SHP77 (cell line): ENCODE results near the gene TIMM22.
"Not testable (repeated sequence)": the region's sequence is repeated elsewhere in the genome, so short reads cannot be mapped to it uniquely, and the experiment has no call there.

Experiments
- DNase-seq, 2 experiments: peaks; one replicate each; lab custom pipeline; 2025; lab: John Stamatoyannopoulos, UW

Gene TIMM22

DNA sequence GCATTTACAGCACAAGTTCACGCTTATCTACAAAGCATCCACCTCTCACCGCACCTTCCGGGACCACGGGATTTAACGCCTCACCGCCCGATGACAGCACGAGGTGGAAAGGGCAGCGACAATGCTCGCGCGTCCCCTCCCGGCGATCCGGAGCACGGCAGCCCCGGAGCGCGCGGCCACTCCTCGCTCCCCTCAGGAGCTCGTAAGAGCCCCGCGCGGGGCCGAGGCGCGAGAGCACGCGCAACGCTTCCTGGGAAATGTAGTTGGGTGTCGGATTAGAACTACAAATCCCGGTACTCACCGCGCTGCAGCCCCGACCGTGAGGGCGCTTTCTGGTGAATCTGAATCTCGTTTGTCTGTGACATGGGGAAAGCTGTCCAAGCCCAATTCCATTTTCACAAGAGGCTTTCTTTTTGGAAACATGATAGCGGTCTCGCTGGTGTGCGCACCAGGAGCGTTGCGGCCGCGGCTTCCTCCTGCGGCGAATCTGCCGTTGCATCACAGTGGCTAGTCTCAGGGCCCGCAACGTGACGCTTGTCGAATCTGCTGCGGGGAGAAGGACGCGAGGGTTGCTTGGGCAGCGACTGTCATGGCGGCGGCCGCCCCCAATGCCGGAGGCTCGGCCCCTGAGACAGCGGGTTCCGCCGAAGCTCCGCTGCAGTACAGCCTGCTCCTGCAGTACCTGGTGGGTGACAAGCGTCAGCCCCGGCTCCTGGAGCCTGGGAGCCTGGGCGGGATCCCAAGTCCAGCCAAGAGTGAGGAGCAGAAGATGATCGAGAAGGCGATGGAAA is at the start of gene TIMM22:
Gene TIMM22, plus strand, starts transcription at position 576 of the 791 bp plus-strand sequence. Its CDS starts 14 bp downstream, at position 590.
- DNase-seq: peak; percentile 99

DNA sequence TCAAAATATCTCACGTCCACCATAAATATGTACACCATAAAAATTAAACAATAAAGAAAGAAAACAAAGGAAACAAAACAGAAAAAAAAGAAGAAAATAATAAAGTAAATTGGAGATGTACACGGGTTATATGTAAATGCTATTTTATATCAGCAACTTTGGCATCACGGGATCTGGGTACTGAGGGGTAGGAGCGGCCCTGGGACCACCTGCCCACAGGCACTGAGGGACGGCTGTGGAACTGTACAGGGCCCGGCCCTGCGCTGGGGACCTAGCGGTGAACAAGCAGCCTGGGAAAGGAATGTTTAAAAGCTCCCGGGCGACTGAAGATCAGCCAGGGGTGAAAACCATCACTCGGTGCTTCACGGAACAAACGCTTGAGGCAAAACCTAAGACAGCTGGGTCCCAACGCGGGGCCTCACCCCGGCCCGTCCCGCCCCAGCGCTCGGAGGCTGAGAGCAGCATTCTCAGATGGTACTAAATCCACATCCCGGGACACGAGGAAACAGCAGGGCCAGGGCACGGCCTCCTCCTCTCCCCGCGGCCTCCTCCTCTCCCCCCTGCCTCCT is 48.6 kb upstream of the TIMM22 start:
- no peak for DNase-seq

DNA sequence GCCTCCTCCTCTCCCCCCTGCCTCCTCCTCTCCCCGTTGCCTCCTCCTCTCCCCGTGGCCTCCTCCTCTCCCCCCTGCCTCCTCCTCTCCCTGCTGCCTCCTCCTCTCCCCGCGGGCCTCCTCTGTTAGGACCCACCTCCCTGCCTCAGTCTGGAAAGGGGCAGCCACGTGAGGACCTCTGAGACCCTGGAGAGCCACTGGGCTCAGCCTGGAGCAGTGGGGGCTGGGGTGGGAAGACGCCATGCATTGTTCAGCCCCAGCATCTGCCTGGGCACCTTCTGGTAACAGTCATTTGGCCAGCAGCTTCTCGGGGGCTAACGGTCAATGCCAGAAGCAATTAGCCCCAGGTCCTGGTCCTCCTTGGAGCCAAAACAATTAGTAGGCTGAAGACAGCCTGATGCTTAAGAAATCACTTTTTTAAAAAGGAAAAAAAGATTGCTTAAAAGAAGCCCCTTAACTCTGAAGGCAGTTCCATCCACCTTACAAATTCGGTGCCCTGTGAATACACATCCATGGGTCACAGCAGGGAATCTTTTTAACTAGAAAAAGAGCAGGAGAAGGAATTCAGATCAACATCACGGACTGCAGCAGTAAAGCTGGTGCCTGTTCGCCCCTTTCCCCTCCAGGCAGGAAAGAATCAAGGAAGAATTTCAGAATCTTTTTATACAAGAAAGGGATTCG is 47.2 kb upstream of the TIMM22 start:
- no peak for DNase-seq

DNA sequence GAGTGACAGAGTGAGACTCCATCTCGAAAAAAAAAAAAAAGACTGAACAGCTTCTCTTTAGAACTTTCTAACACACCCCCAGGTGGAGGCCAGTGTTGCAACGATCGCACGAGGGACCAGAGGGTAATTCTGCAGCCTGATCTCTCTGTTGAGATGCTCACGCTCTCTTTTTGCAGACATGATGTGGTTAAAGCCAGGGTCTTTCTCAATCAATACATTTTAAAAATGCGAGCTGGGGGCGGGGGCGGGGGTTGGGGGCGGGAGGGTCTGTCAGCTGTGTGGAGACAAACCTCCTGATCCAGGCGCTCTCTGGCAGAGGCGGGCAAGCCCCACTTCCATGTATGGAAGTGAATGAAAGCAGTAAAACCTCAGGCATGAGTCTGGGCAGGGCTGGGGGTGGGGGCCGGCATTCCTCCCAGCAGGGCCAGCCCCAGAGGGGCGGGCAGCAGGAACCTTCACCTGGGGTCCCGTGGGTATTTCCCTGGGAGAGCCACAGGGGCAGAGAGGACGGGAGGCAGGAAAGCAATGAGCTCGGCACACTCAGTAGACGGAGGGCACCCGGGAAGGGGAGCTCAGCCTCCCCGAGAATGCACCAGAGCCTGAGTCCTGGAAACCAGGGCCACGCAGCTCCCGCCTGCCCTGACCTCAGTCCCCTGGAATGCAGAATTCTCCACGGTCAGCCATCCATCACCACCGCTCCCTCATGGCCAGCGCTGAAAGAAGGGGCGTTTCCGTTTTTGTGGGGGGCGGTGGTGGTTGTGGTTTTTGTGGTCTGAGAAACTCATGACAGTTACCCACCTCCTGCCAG is 45.4 kb upstream of the TIMM22 start:
- no peak for DNase-seq

DNA sequence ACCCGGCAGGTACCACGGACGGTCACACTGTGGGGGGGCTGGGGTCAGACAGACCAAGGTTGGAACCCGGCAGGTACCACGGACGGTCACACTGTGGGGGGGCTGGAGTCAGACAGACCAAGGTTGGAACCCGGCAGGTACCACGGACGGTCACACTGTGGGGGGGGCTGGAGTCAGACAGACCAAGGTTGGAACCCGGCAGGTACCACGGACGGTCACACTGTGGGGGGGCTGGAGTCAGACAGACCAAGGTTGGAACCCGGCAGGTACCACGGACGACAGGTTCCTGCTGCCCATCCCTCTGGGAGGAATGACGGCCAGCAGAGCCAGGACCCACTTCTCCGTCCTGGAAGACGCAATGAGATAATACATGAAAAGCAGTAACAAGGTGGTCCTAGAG is 44.3 kb upstream of the TIMM22 start:
- not testable (repeated sequence) for DNase-seq

GRCh38 chr17:953767-954166 is 43.2 kb upstream of the TIMM22 start:
- DNase-seq: no peak

DNA sequence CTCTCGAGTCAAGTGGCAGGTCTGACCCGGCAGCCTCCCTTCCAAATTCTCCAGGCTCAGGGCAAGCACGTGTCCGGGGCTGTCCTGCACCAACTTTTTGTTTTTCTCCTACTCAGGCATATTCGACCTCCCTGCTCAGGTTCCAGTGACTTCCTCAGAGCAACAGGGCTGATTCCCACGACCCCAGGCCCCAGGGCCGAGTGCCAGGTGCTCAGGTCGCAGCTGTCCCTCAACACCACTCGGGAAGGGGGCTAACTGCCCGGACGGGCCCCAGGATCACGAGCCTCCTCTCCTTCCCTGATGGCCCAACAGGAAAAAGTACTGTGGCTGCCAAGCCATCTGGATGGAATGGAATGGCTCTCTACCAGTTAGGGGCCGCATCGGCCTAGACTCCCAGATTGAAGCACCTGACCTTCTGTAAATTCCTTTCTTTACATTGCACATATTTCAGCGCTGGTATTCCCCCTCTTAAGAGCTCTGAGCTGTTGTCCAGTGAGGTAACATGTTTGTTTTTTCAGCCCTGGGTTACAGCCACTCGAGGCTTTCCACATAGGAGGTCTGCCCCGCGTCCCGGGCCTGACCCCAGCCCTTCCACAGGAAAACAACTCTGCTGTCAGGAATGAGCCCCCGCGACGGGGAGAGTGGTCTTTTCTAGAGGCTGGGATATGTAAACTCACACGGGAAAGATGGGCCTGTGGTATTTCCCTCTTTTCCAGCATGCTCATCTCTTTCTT is 42.3 kb upstream of the TIMM22 start:
- DNase-seq: no peak

GRCh38 chr17:956905-957304 is 40.0 kb upstream of the TIMM22 start:
- no peak for DNase-seq

- DNase-seq: no peak
Observed at GRCh38 chr17:957856-958421, 39.0 kb upstream of the TIMM22 start.

- DNase-seq: no peak
Observed at GRCh38 chr17:958712-959451, 38.0 kb upstream of the TIMM22 start.

DNA sequence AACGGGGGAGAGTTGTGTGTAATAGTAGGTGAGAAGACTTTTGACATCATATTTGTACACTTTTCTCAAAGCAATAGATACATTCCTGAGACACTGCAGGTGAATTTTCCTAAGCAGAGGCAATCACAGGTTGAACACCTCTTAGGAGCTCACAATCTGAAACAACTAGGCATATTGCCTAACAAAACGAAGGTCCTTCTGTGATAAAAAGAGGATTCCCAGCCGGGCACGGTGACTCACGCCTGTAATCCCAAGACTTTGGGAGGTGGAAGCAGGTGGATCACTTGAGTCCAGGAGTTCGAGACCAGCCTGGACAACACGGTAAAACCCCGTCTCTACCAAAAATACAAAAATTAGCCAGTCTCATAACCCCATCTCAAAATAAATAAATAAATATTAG is 34.8 kb upstream of the TIMM22 start:
- DNase-seq: no peak

- DNase-seq: no peak
Observed at GRCh38 chr17:962670-963069, 34.3 kb upstream of the TIMM22 start.

GRCh38 chr17:964876-965275 is 32.1 kb upstream of the TIMM22 start:
- no peak for DNase-seq

DNA sequence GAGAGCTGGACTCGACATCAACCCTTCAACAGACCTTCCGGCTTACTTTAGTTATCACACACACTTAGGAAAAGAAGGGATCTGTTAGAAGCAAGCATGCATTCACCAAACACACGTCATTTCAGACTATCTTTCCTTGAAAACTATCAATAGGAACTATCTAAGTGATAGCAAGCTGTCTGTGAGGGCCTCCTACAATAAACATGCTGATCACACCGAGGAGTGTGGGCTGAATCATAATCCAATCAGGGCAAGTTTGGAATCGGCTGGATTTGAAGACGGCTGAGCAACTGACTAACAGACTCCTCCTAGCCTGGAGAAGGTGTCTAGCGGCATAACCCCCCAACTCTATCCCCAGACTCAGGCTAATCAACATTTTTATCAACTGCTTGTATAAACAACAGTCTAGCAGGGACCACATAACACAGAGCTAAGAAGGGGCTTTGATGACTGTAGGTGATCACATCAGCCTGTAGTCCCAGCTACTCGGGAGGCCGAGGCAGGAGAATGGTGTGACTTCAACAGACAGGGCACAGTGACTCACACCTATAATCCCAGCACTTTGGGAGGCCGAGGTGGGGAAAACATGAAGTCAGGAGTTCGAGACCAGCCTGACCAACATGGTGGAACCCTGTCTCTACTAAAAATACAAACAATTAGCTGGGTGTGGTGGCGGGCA is 31.5 kb upstream of the TIMM22 start:
- no peak for DNase-seq

DNA sequence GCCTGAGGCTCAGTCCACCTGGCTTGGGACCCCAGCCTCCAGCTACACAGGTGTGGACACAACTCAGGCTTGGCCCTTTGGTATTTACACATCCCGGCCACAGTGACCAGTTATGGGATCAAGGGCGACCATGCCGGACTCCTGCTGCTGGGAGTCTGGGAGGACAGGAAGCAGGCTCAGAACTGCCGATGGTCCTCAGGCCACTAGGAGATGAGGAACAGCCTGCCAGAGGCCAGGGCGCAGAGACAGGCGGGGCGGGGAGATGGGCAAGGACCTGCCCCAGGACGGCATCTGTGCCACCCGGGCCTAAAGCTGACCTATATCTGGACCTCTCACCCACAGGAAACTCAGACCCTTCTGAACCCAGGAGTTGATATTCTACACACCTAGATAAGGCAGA is 29.8 kb upstream of the TIMM22 start:
- no peak for DNase-seq

GRCh38 chr17:968812-969730 is 27.9 kb upstream of the TIMM22 start:
- DNase-seq: no peak

- DNase-seq: no peak
Observed at GRCh38 chr17:969811-970355, 27.0 kb upstream of the TIMM22 start.

DNA sequence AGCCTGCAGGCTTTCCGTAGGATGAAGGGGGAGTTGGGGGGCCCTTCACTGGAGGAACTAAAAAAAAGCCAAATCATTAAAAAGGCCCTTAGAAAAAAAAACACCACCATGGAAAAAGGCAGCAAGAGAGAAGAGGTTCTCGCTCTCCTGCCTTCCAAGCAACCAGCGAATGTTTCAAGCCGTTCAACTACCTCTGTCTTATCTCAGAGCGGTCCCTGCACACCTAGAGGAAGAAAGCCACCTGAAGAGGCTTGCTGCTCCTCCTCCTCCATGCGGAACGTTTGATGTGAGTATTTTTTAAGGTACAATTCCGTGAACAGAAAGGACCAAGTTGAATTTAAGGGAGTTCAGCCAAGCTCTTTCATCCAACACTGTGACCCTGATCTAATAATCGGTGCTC is 26.6 kb upstream of the TIMM22 start:
- DNase-seq: no peak

DNA sequence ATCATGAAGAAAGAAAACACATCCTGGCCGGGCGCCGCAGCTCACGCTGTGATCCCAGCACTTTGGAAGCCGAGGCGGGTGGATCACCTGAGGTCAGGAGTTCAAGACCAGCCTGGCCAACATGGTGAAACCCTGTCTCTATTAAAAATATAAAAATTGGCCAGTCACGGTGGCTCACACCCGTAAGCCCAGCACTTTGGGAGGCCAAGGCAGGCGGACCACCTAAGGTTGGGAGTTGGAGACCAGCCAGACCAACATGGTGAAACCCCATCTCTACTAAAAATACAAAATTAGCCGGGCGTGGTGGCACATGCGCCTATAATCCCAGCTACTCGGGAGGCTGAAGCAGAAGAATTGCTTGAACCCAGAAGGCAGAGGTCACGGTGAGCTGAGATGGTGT is 25.1 kb upstream of the TIMM22 start:
- not testable (repeated sequence) for DNase-seq
